Lower leg skin (tissue), 3 donors: ENCODE measurements around the gene GDF11.

Source experiments
- POLR2A ChIP-seq, 2 donors: fragments of 450-650 bp; IDR thresholded peaks; one replicate each; pipeline ENCODE4 v1.6.1; 2016 to 2017; ENCODE audit warnings: antibody characterized with exemption in 2 of 2, mild to moderate bottlenecking in 1 of 2, moderate library complexity in 1 of 2
- TF ChIP-seq, protein P1 (sequence below), 3 donors: fragments of 450-650 bp; IDR thresholded peaks; one replicate each; pipeline ENCODE4 v1.5.1; 2016; ENCODE audit warnings: antibody characterized with exemption in 3 of 3, mild to moderate bottlenecking in 3 of 3, moderate library complexity in 2 of 3

DNA sequence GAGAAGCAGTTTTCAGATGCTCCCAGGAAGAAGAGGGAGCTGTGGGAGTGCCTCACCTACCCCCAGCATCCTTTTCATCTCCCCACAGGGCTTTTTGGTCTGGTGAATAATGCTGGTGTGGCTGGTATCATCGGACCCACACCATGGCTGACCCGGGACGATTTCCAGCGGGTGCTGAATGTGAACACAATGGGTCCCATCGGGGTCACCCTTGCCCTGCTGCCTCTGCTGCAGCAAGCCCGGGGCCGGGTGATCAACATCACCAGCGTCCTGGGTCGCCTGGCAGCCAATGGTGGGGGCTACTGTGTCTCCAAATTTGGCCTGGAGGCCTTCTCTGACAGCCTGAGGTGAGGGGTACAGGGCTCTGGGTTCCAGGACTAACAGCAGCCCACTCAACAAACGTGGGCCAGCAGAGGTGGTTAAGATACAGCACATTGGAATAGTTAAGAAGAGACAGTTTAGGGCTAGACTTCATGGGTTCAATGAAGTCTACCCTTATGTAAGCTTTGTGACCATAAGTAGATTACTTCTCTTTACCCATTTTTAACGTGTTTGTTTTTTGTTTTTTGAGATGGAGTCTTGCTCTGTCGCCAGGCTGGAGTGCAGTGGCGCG, 21.2 kb upstream of the GDF11 start:
- TF ChIP-seq, protein P1, sequence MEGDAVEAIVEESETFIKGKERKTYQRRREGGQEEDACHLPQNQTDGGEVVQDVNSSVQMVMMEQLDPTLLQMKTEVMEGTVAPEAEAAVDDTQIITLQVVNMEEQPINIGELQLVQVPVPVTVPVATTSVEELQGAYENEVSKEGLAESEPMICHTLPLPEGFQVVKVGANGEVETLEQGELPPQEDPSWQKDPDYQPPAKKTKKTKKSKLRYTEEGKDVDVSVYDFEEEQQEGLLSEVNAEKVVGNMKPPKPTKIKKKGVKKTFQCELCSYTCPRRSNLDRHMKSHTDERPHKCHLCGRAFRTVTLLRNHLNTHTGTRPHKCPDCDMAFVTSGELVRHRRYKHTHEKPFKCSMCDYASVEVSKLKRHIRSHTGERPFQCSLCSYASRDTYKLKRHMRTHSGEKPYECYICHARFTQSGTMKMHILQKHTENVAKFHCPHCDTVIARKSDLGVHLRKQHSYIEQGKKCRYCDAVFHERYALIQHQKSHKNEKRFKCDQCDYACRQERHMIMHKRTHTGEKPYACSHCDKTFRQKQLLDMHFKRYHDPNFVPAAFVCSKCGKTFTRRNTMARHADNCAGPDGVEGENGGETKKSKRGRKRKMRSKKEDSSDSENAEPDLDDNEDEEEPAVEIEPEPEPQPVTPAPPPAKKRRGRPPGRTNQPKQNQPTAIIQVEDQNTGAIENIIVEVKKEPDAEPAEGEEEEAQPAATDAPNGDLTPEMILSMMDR (IDR thresholded peaks at IDR 0.05), result no peak
- no peak for TF ChIP-seq POLR2A (IDR thresholded peaks at IDR 0.05)
